Gastrocnemius medialis (tissue), 4 donors: ENCODE measurements around the gene SEC14L3. TPM values are rescaled to one million over a fixed set of nuclear protein-coding genes. Genes with fewer than 3 reads are reported as not detected.

Experiments used
- ATAC-seq, 2 donors: fragments of 150-250 bp; one replicate each; pipeline ENCODE4 v1.9.1; 2016
- DNase-seq, 2 donors: peaks; one replicate each; pipeline ENCODE4 v3.0.0-alpha.2; 2019
- H3K27ac ChIP-seq, 4 donors: fragments of 200-600 bp; sonication (generic); 1 replicate in 1 of 4; 2 replicates in 3 of 4; pipeline ENCODE4 v1.5.1; 2016 to 2018; ENCODE audit warnings: mild to moderate bottlenecking in 2 of 4, moderate library complexity in 1 of 4
- H3K27me3 ChIP-seq, 3 donors: fragments of 200-600 bp; sonication (generic) in 2 of 3; 1 replicate in 1 of 3; 2 replicates in 2 of 3; pipeline versions ENCODE4 v1.5.1 to v1.6.0; 2016 to 2019; ENCODE audit warnings: mild to moderate bottlenecking in 1 of 3, moderate library complexity in 1 of 3
- H3K36me3 ChIP-seq, 2 donors: fragments of 200-600 bp; sonication (generic) in 1 of 2; one replicate each; pipeline ENCODE4 v1.5.1; 2017 to 2018
- H3K4me1 ChIP-seq, 2 donors: fragments of 200-600 bp; sonication (generic) in 1 of 2; one replicate each; pipeline ENCODE4 v1.5.1; 2016 to 2017; ENCODE audit warnings: mild to moderate bottlenecking in 2 of 2
- H3K4me3 ChIP-seq, 4 donors: fragments of 200-600 bp; sonication (generic) in 3 of 4; 1 replicate in 1 of 4; 2 replicates in 3 of 4; pipeline ENCODE4 v1.5.1; 2016 to 2019; ENCODE audit warnings: mild to moderate bottlenecking in 2 of 4
- H3K9me3 ChIP-seq, 3 donors: fragments of 200-600 bp; sonication (generic) in 2 of 3; 1 replicate in 1 of 3; 2 replicates in 2 of 3; pipeline ENCODE4 v1.5.1; 2016 to 2019
- POLR2A ChIP-seq, 2 donors: fragments of 450-650 bp; IDR thresholded peaks; one replicate each; pipeline ENCODE4 v1.6.1; 2017; ENCODE audit warnings: antibody characterized with exemption in 2 of 2, mild to moderate bottlenecking in 2 of 2, moderate library complexity in 2 of 2
- in situ Hi-C, 4 donors: fragments of 200-750 bp; cut with MboI; loops; one replicate each; pipeline versions ENCODE4 v1.15.0 to v1.8.0; 2017; ENCODE audit warnings: low sequenced_read_pairs in 4 of 4
- intact Hi-C: fragments of 100-400 bp; cut with DNase I; formaldehyde crosslinking; loops from one replicate; pipeline ENCODE4 v1.15.1; 2023; ENCODE audit warnings: low total_unique reads
- total RNA-seq, 4 donors: library from RNA; depleted of rRNA; stranded (reverse); fragments of >200 nt; gene quantifications; one replicate each; pipeline versions ENCODE4 v1.1.0 to v1.2.3, GENCODE V29; 2016
- TF ChIP-seq, protein P1 (sequence below), 5 experiments: fragments of 450-650 bp in 3 of 5; fragments of 200-600 bp in 2 of 5; sonication (generic) in 2 of 5; IDR thresholded peaks in 4 of 5; conservative IDR thresholded peaks in 1 of 5; 1 replicate in 4 of 5; 2 replicates in 1 of 5; pipeline ENCODE4 v1.5.1; 2016 to 2019; ENCODE audit warnings: antibody characterized with exemption in 5 of 5, mild to moderate bottlenecking in 3 of 5, moderate library complexity in 3 of 5

The SEC14L3 gene
- total RNA-seq, 4 donors from 2014 or later, result not detected

DNA sequence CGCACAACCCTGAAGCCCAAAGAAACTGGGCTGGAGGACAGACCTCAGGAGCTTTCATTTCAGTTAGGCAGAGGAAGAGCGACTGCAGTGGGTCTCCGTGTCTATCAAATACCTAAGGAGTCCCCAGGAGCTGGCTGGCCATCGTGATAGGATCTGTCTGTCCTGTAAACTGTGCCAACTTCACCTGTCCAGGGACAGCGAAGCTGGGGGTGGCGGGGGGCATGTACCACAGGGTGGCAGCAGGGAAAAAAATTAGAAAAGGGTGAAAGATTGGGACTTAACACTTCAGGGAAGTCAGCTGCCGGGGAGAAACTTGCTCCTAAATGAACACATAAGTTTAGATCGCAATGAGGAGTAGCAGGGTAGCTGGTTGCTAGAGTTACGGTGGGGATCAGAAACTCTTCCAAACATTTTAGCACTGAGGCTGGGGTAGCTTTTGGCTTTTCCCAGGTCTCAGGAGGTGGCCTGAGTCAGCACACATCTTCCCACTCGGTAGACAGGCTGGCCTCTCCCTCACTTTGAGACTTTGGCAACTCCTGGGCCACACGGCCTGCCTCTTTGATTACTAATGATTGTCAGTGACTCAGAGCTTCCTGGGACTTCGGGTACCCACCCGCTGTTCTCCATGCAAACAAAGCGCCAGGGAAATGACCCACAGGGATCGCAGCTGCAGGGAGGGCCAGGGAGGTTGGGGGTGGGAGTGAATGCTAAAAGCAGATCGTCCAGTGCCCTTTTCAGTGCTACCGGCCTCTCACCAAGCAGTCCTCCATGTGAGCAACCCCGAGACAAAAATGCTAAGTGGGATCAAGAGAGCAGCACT is 49.1 kb downstream of the SEC14L3 start:
- peak overlapping the region; percentile 92 to 100 (median 99) for H3K27ac ChIP-seq
- H3K4me3 ChIP-seq, result peak overlapping the region; percentile 60 to 96 (median 78)
- peak; percentile 45 to 60 for TF ChIP-seq POLR2A (IDR thresholded peaks at IDR 0.05)
- TF ChIP-seq, protein P1, sequence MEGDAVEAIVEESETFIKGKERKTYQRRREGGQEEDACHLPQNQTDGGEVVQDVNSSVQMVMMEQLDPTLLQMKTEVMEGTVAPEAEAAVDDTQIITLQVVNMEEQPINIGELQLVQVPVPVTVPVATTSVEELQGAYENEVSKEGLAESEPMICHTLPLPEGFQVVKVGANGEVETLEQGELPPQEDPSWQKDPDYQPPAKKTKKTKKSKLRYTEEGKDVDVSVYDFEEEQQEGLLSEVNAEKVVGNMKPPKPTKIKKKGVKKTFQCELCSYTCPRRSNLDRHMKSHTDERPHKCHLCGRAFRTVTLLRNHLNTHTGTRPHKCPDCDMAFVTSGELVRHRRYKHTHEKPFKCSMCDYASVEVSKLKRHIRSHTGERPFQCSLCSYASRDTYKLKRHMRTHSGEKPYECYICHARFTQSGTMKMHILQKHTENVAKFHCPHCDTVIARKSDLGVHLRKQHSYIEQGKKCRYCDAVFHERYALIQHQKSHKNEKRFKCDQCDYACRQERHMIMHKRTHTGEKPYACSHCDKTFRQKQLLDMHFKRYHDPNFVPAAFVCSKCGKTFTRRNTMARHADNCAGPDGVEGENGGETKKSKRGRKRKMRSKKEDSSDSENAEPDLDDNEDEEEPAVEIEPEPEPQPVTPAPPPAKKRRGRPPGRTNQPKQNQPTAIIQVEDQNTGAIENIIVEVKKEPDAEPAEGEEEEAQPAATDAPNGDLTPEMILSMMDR (IDR thresholded peaks at IDR 0.05 in 4 of 5, conservative IDR thresholded peaks at IDR 0.05 in 1 of 5), result no peak
- in situ Hi-C loops, result no loop called here
- DNase-seq, result peak; percentile 79 to 82
- peak; percentile 23 to 62 for ATAC-seq
- no peaks in the 10 kb centered on the region for H3K27me3 ChIP-seq
- peaks cover 0 to 20% of the 10 kb centered on the region in 2 donors for H3K36me3 ChIP-seq
- no peaks in the 10 kb centered on the region for H3K9me3 ChIP-seq
- intact Hi-C loops, result loop anchor here (5.0 to 10.0 kb wide), 3 partner anchors 272 to 1520 kb away; partner anchors contain the start of genes EWSR1, OSBP2, RHBDD3 and YWHAH
- H3K4me1 ChIP-seq, result peaks cover 31 to 32% of the 10 kb centered on the region in 2 donors

DNA sequence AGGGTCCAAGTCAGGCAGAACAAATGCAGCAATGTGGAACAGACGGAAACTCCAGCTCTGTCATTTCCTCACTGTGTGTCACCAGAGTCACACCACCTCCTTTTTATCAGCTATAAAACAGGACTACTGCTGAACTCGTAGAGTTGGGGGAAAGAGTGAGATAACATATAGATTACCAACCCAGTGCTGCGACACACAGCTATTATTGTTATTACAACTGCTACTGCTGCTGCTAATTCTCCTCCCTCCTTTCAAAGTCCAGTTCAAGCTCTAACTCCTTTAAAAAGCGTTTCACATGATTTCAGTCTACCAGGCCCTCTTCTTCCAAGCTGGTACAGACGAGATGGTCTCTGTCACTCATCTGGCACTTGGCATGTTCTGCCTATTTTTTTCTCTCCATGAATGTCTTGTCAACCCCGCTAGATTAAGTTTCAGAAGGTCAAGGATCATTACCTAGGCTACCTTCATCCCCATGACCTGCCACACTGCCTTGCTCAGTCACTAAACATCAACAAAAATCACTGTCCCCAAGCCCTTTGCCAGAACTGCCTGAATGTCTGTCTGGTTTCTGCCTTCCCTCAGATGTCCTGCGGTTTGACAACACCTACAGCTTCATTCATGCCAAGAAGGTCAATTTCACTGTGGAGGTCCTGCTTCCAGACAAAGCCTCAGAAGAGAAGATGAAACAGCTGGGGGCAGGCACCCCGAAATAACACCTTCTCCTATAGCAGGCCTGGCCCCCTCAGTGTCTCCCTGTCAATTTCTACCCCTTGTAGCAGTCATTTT is 49.9 kb downstream of the SEC14L3 start:
- Histone ChIP-seq H3K4me1 (peaks cover 31 to 32% of the 10 kb centered on the region in 2 donors), H3K4me3 (peak overlapping the region in 3 of 4 donors; percentile 60 to 96 (median 75)), H3K36me3 (peaks cover 0 to 27% of the 10 kb centered on the region in 2 donors), H3K9me3 (no peaks in the 10 kb centered on the region), H3K27me3 (no peaks in the 10 kb centered on the region), H3K27ac (peak overlapping the region; percentile 92 to 100 (median 99))
- intact Hi-C loops, result loop anchor here (5.0 to 10.0 kb wide), 3 partner anchors 273 to 1520 kb away; partner anchors contain the start of genes EWSR1, OSBP2, RHBDD3 and YWHAH
- in situ Hi-C loops, result no loop called here
- TF ChIP-seq, protein P1 (IDR thresholded peaks at IDR 0.05 in 4 of 5, conservative IDR thresholded peaks at IDR 0.05 in 1 of 5), result no peak
- no peak for TF ChIP-seq POLR2A (IDR thresholded peaks at IDR 0.05)
- DNase-seq (no peak), ATAC-seq (no peak)

DNA sequence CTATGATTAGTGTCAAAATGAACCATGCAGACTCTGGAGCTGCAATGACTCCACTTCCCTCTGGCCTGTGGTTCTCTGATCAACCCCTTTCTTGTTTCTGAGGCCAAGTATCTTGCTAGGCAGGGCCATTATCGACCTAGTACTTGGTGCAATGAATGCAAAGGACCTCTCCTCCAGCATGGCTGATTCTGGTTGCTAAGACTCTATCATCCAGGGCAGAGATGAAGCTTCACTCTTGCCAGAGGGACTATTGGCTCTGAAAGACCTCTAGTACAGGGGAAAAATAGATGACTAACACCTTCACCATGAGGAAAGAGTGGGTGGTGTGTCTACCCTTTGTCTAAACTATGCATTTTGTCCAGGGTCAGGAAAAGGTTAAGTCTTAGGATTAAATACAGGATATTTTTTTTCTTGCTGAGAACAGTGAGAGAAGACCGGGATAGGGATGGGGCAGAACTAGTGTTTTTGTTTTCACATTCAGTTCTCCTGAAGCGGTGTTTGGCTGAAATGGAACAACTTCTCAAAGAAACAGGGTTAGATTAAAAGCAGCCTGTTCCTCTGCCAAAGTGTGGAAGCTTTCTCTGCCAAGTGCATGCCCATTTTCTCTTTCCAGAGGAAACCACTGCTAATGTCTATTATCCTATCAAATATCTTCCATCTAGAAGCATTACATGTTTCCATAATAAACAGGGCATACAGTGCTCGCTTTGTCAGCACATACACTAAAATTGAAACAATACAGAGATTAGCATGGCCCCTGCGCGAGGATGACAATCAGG is 51.3 kb downstream of the SEC14L3 start:
- peaks cover 25 to 31% of the 10 kb centered on the region in 2 donors for H3K4me1 ChIP-seq
- H3K4me3 ChIP-seq, result no peak overlapping the region
- H3K27ac ChIP-seq, result peak overlapping the region in 1 of 4 donors; percentile 92
- DNase-seq (no peak), ATAC-seq (no peak)
- H3K36me3 ChIP-seq, result peaks cover 0 to 41% of the 10 kb centered on the region in 2 donors
- no peaks in the 10 kb centered on the region for H3K27me3 ChIP-seq
- in situ Hi-C loops (no loop called here), intact Hi-C loops (loop anchor here (5.0 to 10.0 kb wide), 3 partner anchors 274 to 1522 kb away; partner anchors contain the start of genes EWSR1, OSBP2, RHBDD3 and YWHAH)
- H3K9me3 ChIP-seq, result no peaks in the 10 kb centered on the region
- TF ChIP-seq POLR2A (IDR thresholded peaks at IDR 0.05), result no peak
- TF ChIP-seq, protein P1 (IDR thresholded peaks at IDR 0.05 in 4 of 5, conservative IDR thresholded peaks at IDR 0.05 in 1 of 5), result no peak

DNA sequence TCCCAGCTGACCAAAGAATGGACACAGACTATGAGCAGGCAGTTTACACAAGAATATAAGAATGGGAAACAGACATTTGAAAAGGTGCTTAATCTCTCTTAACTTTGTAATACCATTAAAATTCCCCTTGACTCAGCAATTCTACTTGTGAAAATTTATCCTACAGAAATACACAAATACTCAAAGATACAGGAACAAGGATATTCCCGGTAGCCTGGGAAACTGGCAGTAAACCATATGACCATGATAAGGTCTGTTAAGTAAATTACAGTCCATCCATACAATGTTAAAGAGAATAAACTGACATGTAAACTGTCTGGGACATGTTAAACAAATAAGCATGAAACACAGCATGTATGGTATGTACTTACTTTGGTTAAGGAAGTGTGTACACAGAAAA is 55.0 kb downstream of the SEC14L3 start:
- H3K27ac ChIP-seq, result no peak overlapping the region
- TF ChIP-seq, protein P1 (IDR thresholded peaks at IDR 0.05 in 4 of 5, conservative IDR thresholded peaks at IDR 0.05 in 1 of 5), result no peak
- TF ChIP-seq POLR2A (IDR thresholded peaks at IDR 0.05), result no peak
- H3K4me1 ChIP-seq, result peaks cover 3 to 6% of the 10 kb centered on the region in 2 donors
- intact Hi-C loops, result no loop called here
- H3K4me3 ChIP-seq, result no peak overlapping the region
- peaks cover 0 to 46% of the 10 kb centered on the region in 2 donors for H3K36me3 ChIP-seq
- in situ Hi-C loops, result no loop called here
- H3K9me3 ChIP-seq, result no peaks in the 10 kb centered on the region
- DNase-seq (no peak), ATAC-seq (no peak)
- no peaks in the 10 kb centered on the region for H3K27me3 ChIP-seq
